ENCODE results near the gene SH2D6. TPM values are rescaled to one million over a fixed set of nuclear protein-coding genes. Genes with fewer than 3 reads are reported as not detected.

SH2D6 gene
- polyA plus RNA-seq, 3 donors, result not detected

- Mint-ChIP-seq H3K9me3 (no peaks in the 10 kb centered on the region), H3K4me3 (no peak overlapping the region), H3K36me3 (peaks cover 72 to 99% of the 10 kb centered on the region in 2 donors), H3K27ac (peak overlapping the region in 2 of 7 donors; percentile 31 to 37), H3K27me3 (ENCODE audit: low read depth in 3 of 3) (no peaks in the 10 kb centered on the region), H3K4me1 (peaks cover 6% of the 10 kb centered on the region)
- Histone ChIP-seq H3K9ac (ENCODE audit: insufficient read depth, low read length, poor library complexity, severe bottlenecking) (no peak overlapping the region), H3K4me3 (replicated peaks in 1 of 3; ENCODE audit: low read depth in 2 of 3, low read length in 3 of 3) (no peak overlapping the region), H3K79me2 (ENCODE audit: insufficient read depth, low read length) (peaks cover 9% of the 10 kb centered on the region), H3K27ac (ENCODE audit: low read depth in 1 of 2, low read length in 2 of 2) (peak overlapping the region in 1 of 2 donors; percentile 51), H3K4me1 (ENCODE audit: control insufficient read depth in 1 of 2, insufficient read depth in 2 of 2, low read length in 2 of 2) (peaks cover 0 to 6% of the 10 kb centered on the region in 2 donors), H3K36me3 (replicated peaks in 1 of 2; ENCODE audit: control insufficient read depth in 1 of 2, insufficient read depth in 2 of 2, low read length in 2 of 2) (peaks cover 91 to 100% of the 10 kb centered on the region in 2 donors), H3K4me2 (replicated peaks; ENCODE audit: extremely low read depth, low read length, poor library complexity, severe bottlenecking) (no peak overlapping the region), H2AFZ (ENCODE audit: insufficient read depth, low read depth, low read length, poor library complexity, severe bottlenecking) (no peak overlapping the region), H4K20me1 (ENCODE audit: insufficient read depth, low read length) (peaks cover 53% of the 10 kb centered on the region), H3K9me3 (replicated peaks in 1 of 2; ENCODE audit: control insufficient read depth in 1 of 2, insufficient read depth in 1 of 2, low read length in 2 of 2) (no peaks in the 10 kb centered on the region), H3K27me3 (ENCODE audit: control insufficient read depth in 2 of 2, insufficient read depth in 2 of 2, low read length in 2 of 2) (no peaks in the 10 kb centered on the region)
- TF ChIP-seq, protein P1, sequence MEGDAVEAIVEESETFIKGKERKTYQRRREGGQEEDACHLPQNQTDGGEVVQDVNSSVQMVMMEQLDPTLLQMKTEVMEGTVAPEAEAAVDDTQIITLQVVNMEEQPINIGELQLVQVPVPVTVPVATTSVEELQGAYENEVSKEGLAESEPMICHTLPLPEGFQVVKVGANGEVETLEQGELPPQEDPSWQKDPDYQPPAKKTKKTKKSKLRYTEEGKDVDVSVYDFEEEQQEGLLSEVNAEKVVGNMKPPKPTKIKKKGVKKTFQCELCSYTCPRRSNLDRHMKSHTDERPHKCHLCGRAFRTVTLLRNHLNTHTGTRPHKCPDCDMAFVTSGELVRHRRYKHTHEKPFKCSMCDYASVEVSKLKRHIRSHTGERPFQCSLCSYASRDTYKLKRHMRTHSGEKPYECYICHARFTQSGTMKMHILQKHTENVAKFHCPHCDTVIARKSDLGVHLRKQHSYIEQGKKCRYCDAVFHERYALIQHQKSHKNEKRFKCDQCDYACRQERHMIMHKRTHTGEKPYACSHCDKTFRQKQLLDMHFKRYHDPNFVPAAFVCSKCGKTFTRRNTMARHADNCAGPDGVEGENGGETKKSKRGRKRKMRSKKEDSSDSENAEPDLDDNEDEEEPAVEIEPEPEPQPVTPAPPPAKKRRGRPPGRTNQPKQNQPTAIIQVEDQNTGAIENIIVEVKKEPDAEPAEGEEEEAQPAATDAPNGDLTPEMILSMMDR (IDR thresholded peaks at IDR 0.05), result no peak
- no peak for DNase-seq
- WGBS (ENCODE audit: insufficient coverage), result 100% methylated on average over 4 of the region's 4 CpGs
- intact Hi-C loops (cut with micrococcal nuclease), result no loop called here
These were observed 24.2 kb upstream of the SH2D6 start for GRCh38 chr2:85394261-85394681.

GRCh38 chr2:85394976-85395375, 23.5 kb upstream of the SH2D6 start:
- H2AFZ ChIP-seq (ENCODE audit: insufficient read depth, low read depth, low read length, poor library complexity, severe bottlenecking), result no peak overlapping the region
- Mint-ChIP-seq H3K4me3 (no peak overlapping the region), H3K36me3 (peaks cover 72 to 99% of the 10 kb centered on the region in 2 donors), H3K9me3 (no peaks in the 10 kb centered on the region), H3K27ac (peak overlapping the region in 2 of 7 donors; percentile 31 to 37), H3K27me3 (ENCODE audit: low read depth in 3 of 3) (no peaks in the 10 kb centered on the region), H3K4me1 (peaks cover 6% of the 10 kb centered on the region)
- H3K4me3 ChIP-seq (replicated peaks in 1 of 3; ENCODE audit: low read depth in 2 of 3, low read length in 3 of 3), result no peak overlapping the region
- H3K4me1 ChIP-seq (ENCODE audit: control insufficient read depth in 1 of 2, insufficient read depth in 2 of 2, low read length in 2 of 2), result peaks cover 0 to 6% of the 10 kb centered on the region in 2 donors
- TF ChIP-seq, protein P1 (IDR thresholded peaks at IDR 0.05), result no peak
- H3K36me3 ChIP-seq (replicated peaks in 1 of 2; ENCODE audit: control insufficient read depth in 1 of 2, insufficient read depth in 2 of 2, low read length in 2 of 2), result peaks cover 88 to 100% of the 10 kb centered on the region in 2 donors
- no peak overlapping the region for H3K9ac ChIP-seq (ENCODE audit: insufficient read depth, low read length, poor library complexity, severe bottlenecking)
- no peaks in the 10 kb centered on the region for H3K27me3 ChIP-seq (ENCODE audit: control insufficient read depth in 2 of 2, insufficient read depth in 2 of 2, low read length in 2 of 2)
- H4K20me1 ChIP-seq (ENCODE audit: insufficient read depth, low read length), result peaks cover 48% of the 10 kb centered on the region
- H3K4me2 ChIP-seq (replicated peaks; ENCODE audit: extremely low read depth, low read length, poor library complexity, severe bottlenecking), result no peak overlapping the region
- intact Hi-C loops (cut with micrococcal nuclease), result no loop called here
- 92% methylated on average over 6 of the region's 6 CpGs for WGBS (ENCODE audit: insufficient coverage)
- peaks cover 10% of the 10 kb centered on the region for H3K79me2 ChIP-seq (ENCODE audit: insufficient read depth, low read length)
- DNase-seq, result no peak
- no peaks in the 10 kb centered on the region for H3K9me3 ChIP-seq (replicated peaks in 1 of 2; ENCODE audit: control insufficient read depth in 1 of 2, insufficient read depth in 1 of 2, low read length in 2 of 2)
- no peak overlapping the region for H3K27ac ChIP-seq (ENCODE audit: low read depth in 1 of 2, low read length in 2 of 2)

Data from CD14-positive monocyte (primary cell).